Neural cell (in vitro differentiated cells): Measurements from ENCODE around the gene C1orf105. TPM values are rescaled to one million over a fixed set of nuclear protein-coding genes. Genes with fewer than 3 reads are reported as not detected.

ENCODE experiments used
- H2AFZ ChIP-seq: fragments of 200-600, 300-800 bp; sonication (generic), shearing (Covaris generic); 2 replicates; pipeline ENCODE4 v1.6.0; 2014; ENCODE audit warnings: low read depth, mild to moderate bottlenecking, antibody characterized with exemption, low read length, moderate library complexity
- H3F3A ChIP-seq: fragments of 200-600 bp; shearing (Covaris generic); 2 replicates; pipeline ENCODE4 v1.6.1; 2016; ENCODE audit warnings: mild to moderate bottlenecking, moderate library complexity, mixed read lengths, antibody characterized with exemption, low read length; ENCODE audit not compliant: insufficient read depth, poor library complexity, severe bottlenecking
- H3K27ac ChIP-seq: fragments of 200-600, 300-800 bp; sonication (generic), shearing (Covaris generic); 2 replicates; pipeline ENCODE4 v1.5.1; 2014; ENCODE audit warnings: mild to moderate bottlenecking, low read length, moderate library complexity
- H3K27me3 ChIP-seq: fragments of 300-800, 200-600 bp; sonication (generic), shearing (Covaris generic); 2 replicates; pipeline ENCODE4 v1.6.0; 2014; ENCODE audit warnings: mild to moderate bottlenecking, low read depth, low read length, moderate library complexity; ENCODE audit not compliant: insufficient read depth
- H3K36me3 ChIP-seq: fragments of 300-800, 200-600 bp; sonication (generic), shearing (Covaris generic); 2 replicates; pipeline ENCODE4 v1.5.1; 2014; ENCODE audit warnings: mild to moderate bottlenecking, antibody characterized with exemption, low read length, moderate library complexity; ENCODE audit not compliant: insufficient read depth
- H3K4me2 ChIP-seq: fragments of 300-800, 200-600 bp; sonication (generic), shearing (Covaris generic); 2 replicates; pipeline ENCODE4 v1.6.0; 2014; ENCODE audit warnings: mild to moderate bottlenecking, low read length
- H3K4me3 ChIP-seq: fragments of 300-800, 200-600 bp; sonication (generic), shearing (Covaris generic); 2 replicates; pipeline ENCODE4 v1.5.1; 2014; ENCODE audit warnings: mild to moderate bottlenecking, low read length, moderate library complexity
- H3K79me2 ChIP-seq: fragments of 200-600 bp; shearing (Covaris generic); replicated peaks from 2 replicates; pipeline ENCODE4 v1.6.0; 2014; ENCODE audit warnings: mild to moderate bottlenecking, low read length, moderate library complexity; ENCODE audit not compliant: insufficient read depth
- H3K9ac ChIP-seq: fragments of 300-800, 200-600 bp; sonication (generic), shearing (Covaris generic); 2 replicates; pipeline ENCODE4 v1.6.1; 2016; ENCODE audit warnings: mild to moderate bottlenecking, low read length, mixed read lengths
- H3K9me2 ChIP-seq: fragments of 200-600 bp; shearing (Covaris generic); 2 replicates; pipeline ENCODE4 v1.6.1; 2016; ENCODE audit warnings: mild to moderate bottlenecking, low read length, mixed read lengths; ENCODE audit not compliant: insufficient read depth
- H3K9me3 ChIP-seq: fragments of 200-600, 300-800 bp; sonication (generic), shearing (Covaris generic); 2 replicates; pipeline ENCODE4 v1.6.1; 2016; ENCODE audit warnings: mild to moderate bottlenecking, mixed run types, low read length, moderate library complexity, mixed read lengths
- H4K20me1 ChIP-seq: fragments of 200-600 bp; shearing (Covaris generic); 2 replicates; pipeline ENCODE4 v1.6.1; 2016; ENCODE audit warnings: mild to moderate bottlenecking, mixed run types; ENCODE audit not compliant: insufficient read depth
- CTCF ChIP-seq: fragments of 450-650 bp; IDR thresholded peaks from 2 replicates; pipeline ENCODE4 v1.5.1; 2014; ENCODE audit warnings: antibody characterized with exemption, mild to moderate bottlenecking, moderate library complexity; ENCODE audit not compliant: poor library complexity, severe bottlenecking
- EP300 ChIP-seq: fragments of 450-650 bp; conservative IDR thresholded peaks from 2 replicates; pipeline ENCODE4 v1.6.1; 2014; ENCODE audit warnings: antibody characterized with exemption, mild to moderate bottlenecking, moderate library complexity; ENCODE audit not compliant: poor library complexity, severe bottlenecking
- EZH2 ChIP-seq: fragments of 200-600, 300-800 bp; shearing (Covaris generic), sonication (generic); IDR thresholded peaks from 2 replicates; pipeline ENCODE4 v1.6.1; 2014; ENCODE audit warnings: antibody characterized with exemption, low read length, borderline replicate concordance, mild to moderate bottlenecking; ENCODE audit not compliant: insufficient read depth, poor library complexity, severe bottlenecking
- MXI1 ChIP-seq: fragments of 450-650 bp; conservative IDR thresholded peaks from 2 replicates; pipeline ENCODE4 v1.6.1; 2014; ENCODE audit warnings: antibody characterized with exemption, mild to moderate bottlenecking; ENCODE audit not compliant: poor library complexity, severe bottlenecking
- POLR2AphosphoS5 ChIP-seq: IDR thresholded peaks from 2 replicates; pipeline ENCODE4 v1.6.1; 2012
- RAD21 ChIP-seq: fragments of 450-650 bp; conservative IDR thresholded peaks from 2 replicates; pipeline ENCODE4 v1.6.1; 2014; ENCODE audit warnings: antibody characterized with exemption, mild to moderate bottlenecking, moderate library complexity
- REST ChIP-seq: IDR thresholded peaks from 2 replicates; pipeline ENCODE4 v1.6.1; 2012; ENCODE audit warnings: borderline replicate concordance
- SMC3 ChIP-seq: fragments of 450-650 bp; conservative IDR thresholded peaks from 2 replicates; pipeline ENCODE4 v1.6.1; 2014; ENCODE audit warnings: antibody characterized with exemption, mild to moderate bottlenecking, moderate library complexity; ENCODE audit not compliant: poor library complexity
- TAF1 ChIP-seq: IDR thresholded peaks from 2 replicates; pipeline ENCODE4 v1.6.1; 2012; ENCODE audit warnings: low read depth
- polyA plus RNA-seq: library from polyadenylated mRNA; depleted of rRNA; stranded (reverse); fragments of >200 nt; gene quantifications from 2 replicates; pipeline ENCODE4 v1.2.3, GENCODE V29; 2014

The C1orf105 gene
- polyA plus RNA-seq, 1 donor from 2014 or later, result not detected

GRCh38 chr1:172397221-172397620 is 23.3 kb upstream of the C1orf105 start:
- no peaks in the 10 kb centered on the region for H3F3A ChIP-seq
- H3K36me3 ChIP-seq, result no peaks in the 10 kb centered on the region
- no peaks in the 10 kb centered on the region for H3K9me3 ChIP-seq
- H3K27me3 ChIP-seq, result no peaks in the 10 kb centered on the region
- no peak overlapping the region for H3K4me2 ChIP-seq
- no peak overlapping the region for H2AFZ ChIP-seq
- H3K9ac ChIP-seq, result no peak overlapping the region
- no peak overlapping the region for H3K27ac ChIP-seq
- no peak overlapping the region for H3K4me3 ChIP-seq
- TF ChIP-seq MXI1 (no peak), REST (no peak), TAF1 (no peak), EZH2 (no peak), SMC3 (no peak), EP300 (no peak), RAD21 (no peak), CTCF (no peak), POLR2AphosphoS5 (no peak)
- H4K20me1 ChIP-seq, result no peaks in the 10 kb centered on the region
- no peaks in the 10 kb centered on the region for H3K79me2 ChIP-seq
- H3K9me2 ChIP-seq, result no peaks in the 10 kb centered on the region

DNA sequence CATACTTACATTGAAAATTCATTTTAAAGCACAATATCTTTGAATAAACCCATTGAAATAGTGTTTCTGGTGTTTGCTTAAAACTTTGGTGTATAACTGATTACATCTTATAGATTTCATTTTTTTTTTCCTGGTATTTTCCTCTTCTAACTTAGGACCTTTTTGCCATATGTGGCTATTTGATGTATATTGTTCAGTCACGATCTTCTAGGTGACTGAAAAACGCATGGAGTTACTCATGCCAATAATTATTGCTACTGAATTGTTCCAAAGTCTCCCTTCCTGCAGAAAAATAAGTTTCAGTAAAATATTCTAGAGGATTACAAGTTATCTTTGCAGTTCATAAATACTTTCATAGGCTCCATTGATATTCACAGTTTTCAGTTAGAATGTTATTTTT is 22.9 kb upstream of the C1orf105 start:
- Histone ChIP-seq H3K9me3 (no peaks in the 10 kb centered on the region), H4K20me1 (no peaks in the 10 kb centered on the region), H3K9ac (no peak overlapping the region), H3K36me3 (no peaks in the 10 kb centered on the region), H2AFZ (no peak overlapping the region), H3F3A (no peaks in the 10 kb centered on the region), H3K9me2 (no peaks in the 10 kb centered on the region), H3K27me3 (no peaks in the 10 kb centered on the region), H3K27ac (no peak overlapping the region), H3K4me3 (no peak overlapping the region), H3K79me2 (no peaks in the 10 kb centered on the region), H3K4me2 (no peak overlapping the region)
- TF ChIP-seq SMC3 (no peak), REST (no peak), RAD21 (no peak), EZH2 (no peak), TAF1 (no peak), EP300 (no peak), POLR2AphosphoS5 (no peak), CTCF (no peak), MXI1 (no peak)
